HG02852 (cell line): ENCODE measurements around the gene CLDND2.

ENCODE experiments used
- ATAC-seq: cut with Tn5 transposase; IDR thresholded peaks from one replicate; pipeline ENCODE4 v1.9.1; 2021; ENCODE audit warnings: mild to moderate bottlenecking, moderate library complexity; ENCODE audit not compliant: unreplicated experiment

Gene CLDND2

DNA sequence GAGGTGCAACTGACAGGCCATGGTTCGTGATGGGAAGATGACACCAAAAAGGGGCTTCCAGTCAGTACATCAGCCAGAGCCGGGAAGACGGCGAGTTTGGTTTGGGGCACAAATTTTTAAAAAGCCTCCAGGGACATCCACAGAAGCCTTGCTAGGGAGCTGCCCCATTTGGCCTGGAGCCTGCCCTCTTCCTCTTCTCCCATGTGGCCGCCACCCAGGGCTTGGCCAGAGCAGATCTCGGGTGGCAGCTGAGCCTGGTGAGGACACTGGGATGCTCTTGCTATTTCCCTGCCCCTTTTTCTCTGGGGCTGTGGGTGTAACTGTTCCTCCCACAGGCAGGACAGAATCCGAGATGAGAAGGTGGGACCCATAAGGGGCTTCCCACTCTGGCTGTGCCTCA lies 10.9 kb downstream of the CLDND2 start:
- ATAC-seq, result no peak

DNA sequence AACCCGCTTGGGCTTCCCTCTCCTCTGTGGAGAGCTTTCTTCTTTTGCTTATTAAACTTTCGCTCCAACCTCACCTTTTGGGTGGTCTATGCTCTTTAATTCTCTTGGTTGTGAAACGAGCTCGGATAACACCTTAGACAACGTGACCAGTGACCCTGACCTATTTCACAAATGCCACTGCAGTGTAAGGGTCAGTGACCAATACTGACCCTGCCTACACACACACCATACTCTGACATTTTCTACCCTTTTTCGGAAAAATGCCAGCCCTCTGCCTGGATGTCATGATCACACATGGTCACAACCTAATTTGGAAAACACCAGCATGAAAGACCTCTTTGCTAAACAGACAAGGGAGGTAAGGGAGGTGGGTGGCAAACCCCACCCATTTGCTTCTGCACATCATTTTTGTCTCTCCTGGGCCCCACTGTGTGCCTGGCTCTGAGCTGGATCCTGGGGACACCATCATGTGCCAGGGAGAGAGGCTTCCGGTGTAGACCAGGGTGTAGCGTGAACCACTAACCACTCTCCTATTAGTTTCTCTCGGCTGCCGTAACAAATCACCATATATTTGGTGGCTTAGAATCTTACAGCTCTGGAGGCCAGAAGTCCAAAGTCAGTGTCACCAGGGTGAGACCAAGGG lies 12.5 kb downstream of the CLDND2 start:
- no peak for ATAC-seq

DNA sequence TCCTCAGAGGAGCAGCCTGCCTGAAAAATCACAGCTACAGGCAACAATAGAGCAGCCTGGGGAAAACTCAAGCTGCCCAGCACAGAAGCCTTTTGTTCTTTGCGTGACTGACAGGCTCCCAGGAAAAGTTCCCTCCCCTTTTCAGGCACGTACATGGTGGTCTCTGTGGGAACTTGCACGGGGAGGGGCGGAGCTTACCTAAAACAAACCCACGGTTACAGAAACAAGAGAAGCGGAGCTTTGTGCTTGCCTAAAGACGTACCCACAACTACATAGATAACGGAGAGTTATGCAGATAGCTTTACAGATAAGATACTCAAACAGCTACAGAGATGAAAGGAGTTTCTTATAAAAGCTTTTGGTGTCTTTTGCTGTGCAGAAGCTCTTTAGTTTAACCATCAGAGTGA lies 14.1 kb downstream of the CLDND2 start:
- ATAC-seq, result no peak

DNA sequence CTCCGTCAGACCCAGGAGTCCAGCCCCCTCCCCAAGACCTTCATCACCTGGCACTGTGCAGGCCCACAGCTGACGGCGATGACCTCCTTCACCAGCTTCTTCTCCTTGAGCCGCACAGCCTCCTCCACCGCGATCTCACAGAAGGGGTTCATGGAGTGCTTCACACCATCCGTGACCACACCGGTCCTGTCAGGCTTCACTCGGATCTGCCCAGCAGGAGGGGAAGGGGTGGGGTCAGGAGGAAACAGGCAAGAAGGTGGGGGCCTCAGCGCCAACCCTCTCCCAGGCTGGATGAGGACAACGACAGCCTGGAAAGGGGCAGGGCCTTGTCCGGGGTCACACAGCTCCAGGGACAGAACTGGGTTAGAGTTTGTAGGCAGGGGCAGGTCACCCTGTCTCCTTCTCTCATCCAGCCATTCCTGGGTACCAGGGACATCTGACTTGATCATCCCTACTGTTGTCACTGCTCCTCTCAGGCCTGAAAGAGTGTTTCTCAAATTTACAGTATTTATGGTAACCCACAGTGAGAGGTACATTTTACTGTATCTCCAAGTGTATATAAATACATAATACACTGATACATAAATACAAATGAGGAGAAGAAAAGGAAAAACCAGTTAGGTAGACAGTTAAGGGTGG lies 14.6 kb downstream of the CLDND2 start:
- no peak for ATAC-seq

DNA sequence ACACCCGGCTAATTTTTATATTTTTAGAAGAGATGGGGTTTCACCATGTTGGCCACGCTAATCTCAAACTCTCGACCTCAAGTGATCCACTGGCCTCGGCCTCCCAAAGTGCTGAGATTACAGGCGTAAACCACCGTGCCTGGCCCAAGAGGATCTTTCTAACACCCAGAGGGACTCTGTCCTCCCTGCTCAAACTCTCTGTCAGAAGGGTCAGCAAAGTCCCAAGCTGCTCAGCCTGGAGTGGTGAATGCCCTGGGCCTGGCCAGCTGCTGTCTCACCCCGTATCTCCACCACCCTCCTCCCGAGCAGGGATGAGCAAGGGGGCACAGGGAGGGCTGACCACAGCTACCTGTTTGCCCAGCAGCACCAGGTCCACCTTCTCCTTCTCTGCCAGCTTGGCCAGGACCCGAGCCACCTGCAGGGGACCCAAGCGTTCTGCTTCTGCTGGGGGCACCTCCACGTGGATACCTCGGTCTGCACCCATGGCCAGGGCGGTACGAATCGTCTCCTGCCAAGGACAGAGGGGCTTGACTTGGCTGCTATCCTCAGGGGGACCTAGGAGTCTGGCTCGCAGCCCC lies 15.9 kb downstream of the CLDND2 start:
- no peak for ATAC-seq

DNA sequence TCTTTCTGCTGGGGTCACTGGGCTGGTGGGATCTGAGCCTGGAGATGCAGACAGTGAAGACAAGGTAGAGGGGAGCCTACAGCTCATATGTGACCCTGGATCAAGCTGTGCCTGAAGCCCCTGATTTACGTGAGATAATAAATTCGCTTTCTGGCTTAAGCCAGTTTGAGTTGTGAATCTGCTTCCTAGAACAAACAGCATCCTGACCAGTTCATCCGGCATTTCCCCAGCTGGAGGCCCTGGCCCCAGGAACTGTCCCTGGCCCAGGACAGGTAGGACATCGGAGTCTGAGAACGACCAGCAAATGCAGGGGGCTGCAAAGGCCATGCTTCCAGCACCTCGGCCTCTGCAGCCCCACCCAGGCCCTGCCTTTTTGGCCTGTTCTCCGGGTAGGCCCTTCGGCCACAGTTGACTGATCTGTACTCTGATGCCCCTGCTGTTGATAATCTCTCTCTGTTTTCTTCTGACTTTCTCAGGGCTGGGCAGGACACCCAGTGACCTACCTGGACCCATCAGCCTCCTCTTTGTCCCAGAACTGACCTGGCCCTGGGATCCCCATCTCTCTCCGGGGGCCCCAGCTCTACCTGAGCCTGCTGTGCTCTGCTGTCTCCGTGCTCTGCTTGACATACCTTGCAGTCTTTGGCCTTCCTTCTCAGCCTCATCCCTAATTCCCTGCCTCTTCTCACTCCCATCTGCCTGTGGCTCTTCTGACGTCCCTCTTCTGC lies 17.4 kb downstream of the CLDND2 start:
- ATAC-seq, result no peak

DNA sequence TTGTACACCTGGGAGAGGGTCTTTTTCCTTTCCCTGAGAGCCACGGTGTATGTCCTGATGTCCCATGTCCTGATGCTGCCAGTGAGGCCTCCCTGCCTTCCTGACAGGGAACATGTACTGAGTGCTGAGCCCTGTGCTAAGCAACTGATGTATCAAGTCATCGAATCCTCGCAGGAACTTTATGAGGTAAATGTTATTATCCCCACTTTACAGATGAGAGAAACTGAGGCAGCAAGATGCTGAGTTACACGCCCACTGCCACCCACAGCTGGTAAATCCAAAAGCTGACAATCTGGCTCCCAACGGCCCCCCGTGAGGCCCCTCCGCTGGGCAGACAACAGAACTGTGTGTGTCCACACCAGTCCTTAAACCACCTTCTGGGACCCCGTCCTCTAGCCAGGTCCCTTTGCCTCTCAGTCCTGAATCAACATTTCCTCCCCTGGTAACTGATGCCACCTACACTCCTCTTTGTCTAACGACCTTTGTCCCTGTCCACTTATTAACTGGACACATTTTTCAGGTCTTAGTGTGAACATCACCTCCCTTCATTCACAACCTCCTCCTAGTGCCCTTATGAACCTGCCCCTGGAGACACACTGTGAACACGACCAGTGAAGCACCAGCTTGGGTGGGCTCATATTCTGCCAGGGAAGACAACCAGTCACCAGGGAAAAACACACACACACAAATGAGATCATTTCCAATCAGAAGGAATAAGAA lies 21.4 kb downstream of the CLDND2 start:
- no peak for ATAC-seq

DNA sequence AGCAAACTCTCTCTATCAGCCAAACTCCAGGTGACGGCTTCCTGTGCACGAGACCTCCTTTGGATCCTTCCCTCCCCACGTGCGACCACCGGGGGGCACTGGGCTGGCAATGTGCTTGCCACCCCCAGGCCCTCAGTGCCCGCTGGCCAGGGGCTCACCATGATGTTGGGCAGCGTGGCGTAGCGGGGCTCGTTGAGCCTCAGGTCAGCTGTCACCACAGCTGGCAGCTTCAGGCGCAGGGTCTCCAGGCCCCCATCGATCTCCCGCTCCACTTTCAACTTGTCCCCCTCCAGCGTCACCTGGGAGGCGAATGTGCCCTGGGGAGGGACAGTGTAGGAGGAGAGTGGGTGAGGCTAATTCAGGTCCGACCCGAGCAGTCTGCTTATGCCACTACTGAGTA lies 22.1 kb downstream of the CLDND2 start:
- no peak for ATAC-seq

DNA sequence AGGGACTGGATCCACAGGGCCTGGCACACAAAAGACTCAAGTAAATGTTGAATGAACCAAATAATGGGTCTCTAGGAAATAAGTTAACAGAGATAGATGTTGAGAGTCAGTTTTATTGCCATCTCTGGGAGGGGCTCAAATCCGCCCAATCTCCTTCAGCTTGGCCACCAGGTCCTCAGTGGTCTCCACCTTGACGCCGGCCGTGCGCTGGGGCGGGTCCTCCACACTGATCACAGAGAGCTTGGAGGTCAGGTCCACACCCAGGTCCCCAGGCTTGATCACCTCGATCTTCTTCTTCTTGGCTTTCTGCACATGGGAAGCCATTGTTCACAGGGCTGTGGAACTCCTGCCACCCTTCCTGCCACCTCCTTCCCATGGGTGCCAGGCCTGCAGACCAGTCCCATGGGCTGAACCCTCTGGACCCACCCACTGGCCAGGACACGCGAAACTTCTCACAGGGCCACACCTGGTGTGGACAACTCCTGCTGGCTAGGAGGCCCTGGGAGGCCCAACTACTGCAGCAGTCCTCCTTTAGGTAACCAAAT lies 23.7 kb downstream of the CLDND2 start:
- ATAC-seq, result no peak

DNA sequence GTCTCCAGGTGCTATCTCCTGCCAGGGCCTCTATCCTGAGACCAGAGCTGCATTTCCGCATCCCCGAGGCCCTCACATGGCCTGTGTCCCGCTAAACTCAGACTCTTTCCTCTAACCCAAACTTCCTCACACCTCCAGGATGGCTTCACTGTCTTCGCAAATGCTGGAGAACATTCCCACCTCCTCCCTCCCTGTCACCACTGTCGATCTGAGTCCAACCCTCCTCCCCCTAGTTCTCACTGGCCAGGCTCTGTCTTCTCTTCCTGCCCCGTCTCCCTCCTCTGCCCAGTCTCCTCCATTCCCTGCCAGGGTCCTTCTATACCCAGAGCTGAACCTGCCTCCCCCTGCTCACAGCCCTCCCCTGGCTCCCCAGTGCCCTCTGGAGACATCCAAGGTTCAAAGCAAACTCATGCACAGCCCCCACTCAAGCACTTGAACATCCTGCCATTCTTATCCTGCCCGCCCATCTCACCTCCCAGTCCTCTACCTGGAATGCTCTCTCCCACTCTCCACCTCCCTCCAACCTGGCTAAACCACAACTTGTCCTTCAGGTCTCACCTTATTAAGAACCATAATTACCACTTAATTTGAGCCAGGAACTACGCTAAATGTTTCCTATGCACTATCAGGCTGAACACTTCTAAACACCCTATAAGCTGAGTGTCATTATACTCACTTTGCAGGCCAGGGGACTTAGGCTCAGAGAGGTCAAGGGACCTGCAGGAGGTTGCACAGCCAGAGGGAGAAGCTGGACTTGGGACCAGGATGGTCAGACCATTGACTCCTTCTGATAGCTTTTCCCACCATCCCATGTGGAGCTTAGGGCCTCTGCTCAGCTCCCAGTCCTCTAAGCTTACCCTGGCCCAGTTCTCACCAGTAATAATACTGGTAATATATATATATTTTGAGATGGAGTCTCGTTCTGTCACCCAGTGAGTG lies 25.9 kb downstream of the CLDND2 start:
- ATAC-seq, result no peak

DNA sequence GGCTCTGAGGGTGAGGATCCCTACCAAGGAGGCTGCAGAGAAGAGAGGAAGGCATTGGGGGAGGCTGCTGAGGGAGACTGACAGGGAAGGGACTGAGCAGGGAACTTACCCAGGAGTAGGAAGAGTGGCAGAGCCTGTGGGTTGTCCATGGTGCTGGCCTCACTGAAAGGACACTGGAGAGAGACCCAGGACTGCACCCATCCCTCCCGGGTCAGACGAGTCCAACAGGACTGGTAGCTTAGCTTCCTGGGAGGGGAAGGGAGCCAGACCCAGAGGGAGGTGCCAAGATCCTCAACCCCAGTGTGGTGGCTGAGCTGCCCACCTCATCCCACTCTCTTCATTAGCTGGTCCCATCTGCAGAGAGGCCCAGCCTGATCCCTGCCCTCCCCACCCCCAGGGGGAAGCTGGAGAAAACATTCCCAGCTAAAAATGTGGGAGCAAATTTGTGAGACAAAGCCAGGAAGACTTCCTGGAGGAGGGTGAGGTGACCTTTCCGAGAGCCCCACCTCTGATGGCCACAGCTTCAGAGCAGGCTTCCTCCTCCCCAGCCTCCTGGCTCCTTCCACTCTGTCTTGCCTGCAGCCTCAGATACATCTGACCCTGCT lies 26.7 kb downstream of the CLDND2 start, which contains the start of gene VSIG10L:
TSS of gene VSIG10L (minus strand) at position 164 of the 605 bp plus-strand sequence. CDS start at position 149, 15 bp downstream.
- no peak for ATAC-seq

DNA sequence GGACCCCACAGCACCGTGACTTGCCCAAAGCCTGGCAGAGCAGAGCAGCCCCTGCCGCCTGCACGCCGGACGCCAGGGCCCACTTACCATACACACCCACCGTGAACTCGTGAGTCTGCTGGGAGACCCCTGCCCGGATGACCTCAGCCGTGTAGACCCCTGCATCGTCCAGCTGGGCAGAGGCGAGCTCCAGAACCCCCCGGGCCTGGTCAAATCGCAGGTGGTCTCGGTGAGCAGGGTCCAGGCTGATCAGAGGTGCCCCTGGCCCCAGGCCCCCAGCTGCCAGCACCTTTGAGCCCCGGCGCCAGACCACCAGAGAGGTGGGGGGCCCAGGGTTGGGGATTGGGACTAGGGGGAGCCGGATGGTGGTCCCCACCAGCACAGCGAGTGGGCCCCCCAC lies 27.7 kb downstream of the CLDND2 start:
- no peak for ATAC-seq

DNA sequence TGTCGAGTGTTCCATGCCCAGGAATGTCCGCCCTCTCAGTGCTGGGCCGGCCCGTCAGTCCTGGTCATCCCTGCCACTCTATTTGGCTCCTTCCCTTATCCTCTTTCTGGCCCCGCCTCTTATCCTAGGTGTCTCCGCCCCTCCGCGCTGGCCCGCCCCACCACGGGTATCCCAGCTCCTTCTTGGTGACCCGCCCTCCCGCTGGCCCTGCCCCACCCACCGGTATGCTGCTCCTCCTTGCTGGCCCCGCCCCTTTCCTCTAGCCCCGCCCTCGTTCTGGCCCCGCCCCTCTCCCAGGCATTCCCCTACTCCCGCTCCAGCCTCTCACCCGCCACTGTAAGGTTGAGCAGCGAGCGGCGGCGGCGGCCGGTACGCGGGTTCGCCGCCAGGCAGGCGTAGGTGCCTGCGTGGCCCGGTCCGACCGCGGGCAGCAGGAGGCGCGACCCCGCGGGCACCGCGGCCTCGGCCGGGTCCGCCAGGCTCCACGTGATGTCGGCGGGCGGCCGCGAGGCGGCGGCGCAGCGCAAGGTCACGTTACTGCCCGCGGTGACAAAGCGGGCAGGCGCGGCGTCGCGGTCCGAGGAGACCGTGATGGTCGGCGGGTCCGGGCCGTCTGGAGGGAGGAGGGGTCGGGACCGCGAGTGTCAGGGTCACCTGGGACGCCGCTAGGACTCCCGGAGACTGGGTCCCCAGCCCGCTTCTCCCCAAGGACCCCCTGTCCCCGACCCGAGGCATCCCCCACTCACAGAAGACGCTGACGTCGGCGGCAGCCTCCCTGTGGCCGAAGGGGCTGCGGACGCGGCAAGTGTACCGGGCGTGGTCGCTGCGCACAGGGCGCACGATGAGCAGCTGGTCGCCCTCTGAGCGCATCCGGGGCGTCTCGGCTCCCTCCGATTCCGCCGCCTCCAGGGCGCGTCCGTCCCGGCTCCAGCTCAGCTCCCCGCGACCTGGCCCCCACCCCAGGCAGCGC lies 28.8 kb downstream of the CLDND2 start:
- ATAC-seq, result peak; percentile 46

DNA sequence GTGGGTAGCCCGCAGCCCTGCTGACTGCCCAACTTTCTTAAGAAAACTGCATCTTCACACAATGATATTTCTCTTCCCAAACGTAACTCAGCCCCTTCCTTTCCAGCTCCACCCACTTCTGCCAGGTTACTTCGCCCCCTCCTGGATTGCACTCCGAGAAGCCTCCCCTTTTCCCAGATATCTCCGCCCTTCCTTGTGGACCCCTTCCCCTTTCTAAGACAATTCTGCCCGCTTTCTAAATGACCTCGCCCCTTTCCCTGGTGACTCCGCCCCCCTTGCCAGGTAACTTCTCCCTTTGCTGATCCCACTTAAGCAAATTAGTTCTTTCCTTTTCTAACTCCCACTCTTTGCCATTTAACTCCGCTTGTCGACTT lies 29.5 kb downstream of the CLDND2 start:
- no peak for ATAC-seq

DNA sequence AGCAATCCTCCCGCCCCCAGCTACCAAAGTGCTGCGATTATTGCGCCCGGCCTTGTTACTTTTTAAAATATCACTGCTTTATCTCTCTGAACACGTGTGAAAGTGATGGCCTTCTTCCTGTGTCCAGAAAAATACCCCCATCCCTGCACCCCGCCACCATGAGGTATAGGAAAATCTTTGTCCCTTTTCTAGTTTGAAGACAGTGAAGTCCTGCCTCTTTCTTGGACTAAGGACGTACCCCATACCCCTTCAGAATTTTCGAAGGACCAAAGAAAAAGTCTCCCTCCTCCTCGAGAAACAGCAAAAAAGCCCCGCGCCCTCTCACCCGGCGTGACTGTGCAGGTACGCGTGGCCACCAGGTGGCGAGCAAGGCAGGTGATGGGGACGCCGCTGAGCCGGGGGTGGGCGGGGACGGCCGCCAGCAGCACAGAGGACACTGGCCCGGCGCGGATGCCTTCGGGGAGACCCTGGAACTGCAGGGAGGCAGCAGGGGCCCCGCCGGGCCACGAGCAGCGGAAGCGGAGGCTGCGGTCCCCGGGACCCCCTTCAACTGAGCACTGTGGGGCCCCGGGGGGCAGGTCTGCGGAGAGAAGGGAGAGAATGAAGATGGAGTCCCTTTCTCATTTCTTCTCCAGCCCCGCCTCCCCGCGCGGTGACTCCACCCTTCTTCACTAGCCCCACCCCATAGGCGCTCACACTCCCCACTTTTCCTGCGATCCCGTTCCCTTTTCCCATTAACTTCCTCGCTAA lies 30.1 kb downstream of the CLDND2 start:
- ATAC-seq, result peak; percentile 50

DNA sequence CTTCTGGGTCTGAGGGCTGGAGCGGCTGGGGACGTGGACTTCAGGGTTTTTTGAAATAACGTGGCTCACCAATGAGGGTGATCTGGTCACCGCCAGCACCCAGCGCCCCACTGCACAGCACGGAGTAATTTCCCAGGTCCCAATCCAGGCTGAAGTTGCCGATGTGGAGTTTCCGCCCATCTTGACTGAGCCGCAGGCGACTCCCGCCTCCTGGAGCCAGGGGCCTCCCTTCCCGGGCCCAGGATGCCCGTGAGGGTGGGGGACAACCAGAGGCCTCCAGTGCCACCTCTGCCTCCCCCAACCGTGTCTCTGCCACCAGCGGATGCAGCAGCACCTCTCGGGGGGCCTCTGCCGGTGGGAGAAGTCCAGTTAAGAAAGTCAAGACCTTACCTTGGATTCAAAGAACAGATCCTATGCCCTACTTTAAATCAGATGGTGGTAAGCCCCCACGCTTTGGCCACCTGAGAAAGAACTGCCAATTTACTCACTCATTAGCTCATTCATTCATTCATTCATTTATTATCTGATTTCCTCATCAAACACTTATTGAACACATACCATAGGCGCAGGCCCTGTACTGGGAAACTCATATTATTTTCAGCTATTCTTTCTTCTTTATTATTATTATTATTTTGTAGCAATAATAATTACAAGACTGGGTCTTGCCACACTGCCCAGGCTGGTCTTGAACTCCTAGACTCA lies 30.8 kb downstream of the CLDND2 start:
- no peak for ATAC-seq
